ENCODE data around the gene RSAD1.

DNA sequence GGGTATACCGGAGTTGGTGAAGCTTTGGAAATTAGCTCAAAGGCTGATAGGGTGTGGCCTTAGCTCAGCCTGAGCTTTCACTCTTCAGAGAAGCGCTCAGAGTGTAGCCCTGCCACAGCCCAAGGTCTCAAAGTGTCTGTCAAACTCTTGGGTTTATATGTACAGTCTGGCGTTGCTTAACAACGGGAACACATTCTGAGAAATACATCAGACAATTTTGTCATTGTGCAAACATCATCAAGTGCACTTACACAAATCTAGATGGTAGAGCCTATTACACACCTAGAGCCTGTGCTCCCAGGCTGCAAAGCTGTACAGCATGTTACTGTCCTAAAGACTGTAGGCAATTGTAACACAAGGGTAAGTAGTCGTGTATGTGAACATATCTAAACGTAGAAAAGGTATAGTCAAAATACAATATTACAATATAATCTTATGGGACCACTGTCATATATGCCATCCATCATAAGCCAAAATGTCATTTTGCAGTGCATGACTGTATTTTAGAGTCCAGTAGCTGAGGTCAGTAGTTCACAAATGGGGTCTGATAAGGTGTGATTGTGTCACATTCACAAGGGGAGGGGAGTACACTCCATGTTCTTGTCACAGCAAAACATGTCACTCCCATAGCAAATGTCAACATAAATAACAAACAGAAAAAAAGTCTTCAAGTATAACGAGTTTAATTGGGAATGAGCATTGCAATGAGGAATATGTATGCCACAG is 30.6 kb upstream of the RSAD1 start:
- TF ChIP-seq POLR2AphosphoS5 (IDR thresholded peaks at IDR 0.05): peak in 1 of 2 donors; percentile 66
- TF ChIP-seq, protein P1, sequence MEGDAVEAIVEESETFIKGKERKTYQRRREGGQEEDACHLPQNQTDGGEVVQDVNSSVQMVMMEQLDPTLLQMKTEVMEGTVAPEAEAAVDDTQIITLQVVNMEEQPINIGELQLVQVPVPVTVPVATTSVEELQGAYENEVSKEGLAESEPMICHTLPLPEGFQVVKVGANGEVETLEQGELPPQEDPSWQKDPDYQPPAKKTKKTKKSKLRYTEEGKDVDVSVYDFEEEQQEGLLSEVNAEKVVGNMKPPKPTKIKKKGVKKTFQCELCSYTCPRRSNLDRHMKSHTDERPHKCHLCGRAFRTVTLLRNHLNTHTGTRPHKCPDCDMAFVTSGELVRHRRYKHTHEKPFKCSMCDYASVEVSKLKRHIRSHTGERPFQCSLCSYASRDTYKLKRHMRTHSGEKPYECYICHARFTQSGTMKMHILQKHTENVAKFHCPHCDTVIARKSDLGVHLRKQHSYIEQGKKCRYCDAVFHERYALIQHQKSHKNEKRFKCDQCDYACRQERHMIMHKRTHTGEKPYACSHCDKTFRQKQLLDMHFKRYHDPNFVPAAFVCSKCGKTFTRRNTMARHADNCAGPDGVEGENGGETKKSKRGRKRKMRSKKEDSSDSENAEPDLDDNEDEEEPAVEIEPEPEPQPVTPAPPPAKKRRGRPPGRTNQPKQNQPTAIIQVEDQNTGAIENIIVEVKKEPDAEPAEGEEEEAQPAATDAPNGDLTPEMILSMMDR (IDR thresholded peaks at IDR 0.05): no peak
- TF ChIP-seq EP300 (IDR thresholded peaks at IDR 0.05): peak; percentile 39 to 69 (median 52)
- peak in 1 of 4 donors; percentile 30 for TF ChIP-seq POLR2A (IDR thresholded peaks at IDR 0.05)
